ENCODE measurements around the gene CHD3.

CHD3 gene

DNA sequence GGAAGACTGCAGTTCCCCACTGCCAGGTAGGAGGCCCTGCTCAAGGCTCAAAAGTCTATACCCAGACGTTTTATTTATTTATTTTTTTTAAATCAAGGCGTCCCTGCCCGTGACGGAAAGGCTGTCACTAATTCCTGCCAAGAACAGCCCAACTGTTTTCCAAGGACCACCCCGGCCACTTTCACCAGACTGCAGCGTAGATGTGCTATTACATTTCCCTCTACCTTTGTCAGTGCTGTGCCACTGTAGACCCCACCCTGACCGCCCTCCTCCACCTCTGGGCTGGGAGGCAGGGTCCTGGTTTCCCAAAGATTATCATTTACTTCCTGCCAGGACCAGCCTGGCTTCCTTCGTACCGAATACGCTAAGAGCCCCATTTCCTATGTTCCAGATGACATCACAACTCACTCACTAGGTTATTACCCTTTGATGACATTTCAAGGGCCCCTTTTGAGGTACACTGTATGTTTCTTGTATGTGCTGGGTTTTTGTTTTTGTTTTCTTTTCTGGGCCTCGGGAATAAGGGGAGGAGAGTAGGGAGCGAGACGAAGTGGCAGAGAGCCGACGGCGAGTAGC is 33.8 kb downstream of the CHD3 start:
- H3K27ac ChIP-seq (ENCODE audit: low read length) = no peak overlapping the region
- TF ChIP-seq CTCF (IDR thresholded peaks at IDR 0.05; ENCODE audit: low read length) = no peak
- TF ChIP-seq EZH2 (optimal IDR thresholded peaks at IDR 0.05; ENCODE audit: low read depth, low read length) = no peak
- TF ChIP-seq EZH2phosphoT487 (IDR thresholded peaks at IDR 0.05; ENCODE audit: low read length) = no peak
- H3K4me1 ChIP-seq (ENCODE audit: low read length) = no peaks in the 10 kb centered on the region; the same call in 1 of the 2 replicates
- H3K4me3 ChIP-seq (ENCODE audit: low read length) = peak overlapping the region; percentile 55
- peak overlapping the region; percentile 13; the same call in 1 of the 2 replicates for H3K9ac ChIP-seq (ENCODE audit: low read length)
- peak overlapping the region; percentile 79 for H2AFZ ChIP-seq (ENCODE audit: low read length)
- peak overlapping the region; percentile 74; the same call in 1 of the 2 replicates for H3K4me2 ChIP-seq (ENCODE audit: low read depth, low read length)
- H3K79me2 ChIP-seq (ENCODE audit: low read length) = no peaks in the 10 kb centered on the region
- DNase-seq = no peak
- H3K36me3 ChIP-seq (replicated peaks; ENCODE audit: insufficient read depth, low read length) = no peaks in the 10 kb centered on the region
- no peaks in the 10 kb centered on the region for H3F3A ChIP-seq (ENCODE audit: insufficient read depth, low read length)
- H3K27me3 ChIP-seq (replicated peaks; ENCODE audit: insufficient read depth, low read length) = peaks cover 16% of the 10 kb centered on the region; the same call in 1 of the 2 replicates
- H3K9me2 ChIP-seq (replicated peaks; ENCODE audit: insufficient read depth, low read length) = no peaks in the 10 kb centered on the region
- H3K9me3 ChIP-seq (replicated peaks; ENCODE audit: insufficient read depth, low read length) = no peaks in the 10 kb centered on the region
- no peaks in the 10 kb centered on the region for H4K20me1 ChIP-seq (ENCODE audit: insufficient read depth, low read length)

DNA sequence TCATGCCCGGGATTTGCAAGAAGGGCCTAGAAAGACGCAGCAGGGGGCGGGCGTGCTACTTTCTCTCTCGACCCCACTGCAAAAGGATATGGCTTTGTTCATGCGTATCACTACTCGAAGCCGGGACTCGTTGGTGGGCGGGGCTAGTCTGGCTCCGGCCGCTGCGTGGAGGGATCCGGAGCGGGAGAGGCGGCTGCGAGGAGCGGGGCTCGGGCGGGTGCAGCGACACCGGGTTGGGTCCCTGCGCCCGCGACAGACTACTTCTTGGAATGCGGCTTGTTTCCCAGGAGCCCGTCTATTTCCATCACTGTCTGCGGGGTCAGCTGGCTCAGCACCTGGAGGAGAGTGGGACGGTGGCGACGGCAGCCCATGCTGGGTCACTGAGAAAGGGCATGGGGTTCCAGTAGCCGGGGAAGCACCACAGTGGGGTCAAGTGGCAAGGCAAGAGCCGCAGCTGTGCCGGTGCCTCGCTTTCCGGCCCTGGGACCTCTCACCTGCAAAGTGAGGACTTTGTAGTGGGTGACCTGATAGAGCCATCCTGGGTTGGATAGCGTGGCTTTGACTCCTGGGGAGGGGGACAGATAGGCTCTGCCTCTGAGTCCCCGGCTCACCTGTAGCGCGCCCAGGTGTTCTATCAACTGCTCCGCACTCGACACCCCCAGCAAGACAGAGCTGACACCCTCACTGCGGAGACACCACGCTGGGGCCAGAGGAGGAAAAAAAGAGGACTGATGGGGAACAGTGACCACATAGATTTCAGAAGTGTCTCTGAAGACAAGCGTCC is 34.4 kb downstream of the CHD3 start:
- Histone ChIP-seq H4K20me1 (ENCODE audit: insufficient read depth, low read length) (no peaks in the 10 kb centered on the region), H3K4me3 (ENCODE audit: low read length) (peak overlapping the region; percentile 55), H3K36me3 (replicated peaks; ENCODE audit: insufficient read depth, low read length) (no peaks in the 10 kb centered on the region), H3F3A (ENCODE audit: insufficient read depth, low read length) (no peaks in the 10 kb centered on the region), H2AFZ (ENCODE audit: low read length) (peak overlapping the region; percentile 79), H3K4me1 (ENCODE audit: low read length) (no peaks in the 10 kb centered on the region; the same call in 1 of the 2 replicates), H3K27me3 (replicated peaks; ENCODE audit: insufficient read depth, low read length) (peaks cover 16% of the 10 kb centered on the region; the same call in 1 of the 2 replicates), H3K79me2 (ENCODE audit: low read length) (no peaks in the 10 kb centered on the region), H3K4me2 (ENCODE audit: low read depth, low read length) (peak overlapping the region; percentile 74), H3K27ac (ENCODE audit: low read length) (no peak overlapping the region), H3K9me3 (replicated peaks; ENCODE audit: insufficient read depth, low read length) (no peaks in the 10 kb centered on the region), H3K9ac (ENCODE audit: low read length) (peak overlapping the region; percentile 13; the same call in 1 of the 2 replicates), H3K9me2 (replicated peaks; ENCODE audit: insufficient read depth, low read length) (no peaks in the 10 kb centered on the region)
- DNase-seq = peak; percentile 62
- TF ChIP-seq CTCF (IDR thresholded peaks at IDR 0.05; ENCODE audit: low read length) (no peak), EZH2 (optimal IDR thresholded peaks at IDR 0.05; ENCODE audit: low read depth, low read length) (no peak), EZH2phosphoT487 (IDR thresholded peaks at IDR 0.05; ENCODE audit: low read length) (no peak)

GRCh38 chr17:7927596-7927995 is 39.0 kb downstream of the CHD3 start:
- Histone ChIP-seq H3K36me3 (replicated peaks; ENCODE audit: insufficient read depth, low read length) (no peaks in the 10 kb centered on the region), H3K9me3 (replicated peaks; ENCODE audit: insufficient read depth, low read length) (no peaks in the 10 kb centered on the region), H3K27ac (ENCODE audit: low read length) (no peak overlapping the region), H3K79me2 (ENCODE audit: low read length) (peaks cover 18% of the 10 kb centered on the region), H3K4me1 (ENCODE audit: low read length) (peaks cover 7% of the 10 kb centered on the region), H2AFZ (ENCODE audit: low read length) (no peak overlapping the region), H3K4me2 (ENCODE audit: low read depth, low read length) (no peak overlapping the region), H4K20me1 (ENCODE audit: insufficient read depth, low read length) (no peaks in the 10 kb centered on the region), H3K9me2 (replicated peaks; ENCODE audit: insufficient read depth, low read length) (no peaks in the 10 kb centered on the region), H3K27me3 (replicated peaks; ENCODE audit: insufficient read depth, low read length) (no peaks in the 10 kb centered on the region), H3K4me3 (ENCODE audit: low read length) (no peak overlapping the region), H3F3A (ENCODE audit: insufficient read depth, low read length) (no peaks in the 10 kb centered on the region), H3K9ac (ENCODE audit: low read length) (no peak overlapping the region)
- TF ChIP-seq CTCF (IDR thresholded peaks at IDR 0.05; ENCODE audit: low read length) = no peak
- TF ChIP-seq EZH2phosphoT487 (IDR thresholded peaks at IDR 0.05; ENCODE audit: low read length) = no peak
- no peak for TF ChIP-seq EZH2 (optimal IDR thresholded peaks at IDR 0.05; ENCODE audit: low read depth, low read length)
- DNase-seq = no peak
